Smooth muscle cell (in vitro differentiated cells): ENCODE measurements around the gene ZNF83. TPM values are rescaled to one million over a fixed set of nuclear protein-coding genes. Genes with fewer than 3 reads are reported as not detected.
A peak's percentile ranks its signal among the peaks of the same experiment; 100 is the strongest.
"Not testable (repeated sequence)": the region's sequence is repeated elsewhere in the genome, so short reads cannot be mapped to it uniquely, and the experiment has no call there.

Source experiments
- DNase-seq: peaks from one replicate; lab custom pipeline; 2025; ENCODE audit not compliant: unreplicated experiment; lab: John Stamatoyannopoulos, UW
- H2AFZ ChIP-seq: fragments of 200-600 bp; sonication (generic); 2 replicates; pipeline ENCODE4 v1.6.0; 2016; ENCODE audit warnings: antibody characterized with exemption, low read depth, mild to moderate bottlenecking
- H3F3A ChIP-seq: fragments of 200-600 bp; sonication (generic); 2 replicates; pipeline ENCODE4 v1.6.0; 2017; ENCODE audit warnings: antibody characterized with exemption, low read depth
- H3K27ac ChIP-seq: fragments of 200-600 bp; sonication (generic); 2 replicates; pipeline ENCODE4 v1.5.1; 2016; ENCODE audit warnings: low read depth, mild to moderate bottlenecking
- H3K27me3 ChIP-seq: fragments of 200-600 bp; sonication (generic); 2 replicates; pipeline ENCODE4 v1.6.1; 2016; ENCODE audit warnings: low read depth, mild to moderate bottlenecking
- H3K36me3 ChIP-seq: fragments of 200-600 bp; sonication (generic); 2 replicates; pipeline ENCODE4 v1.5.1; 2016; ENCODE audit warnings: low read depth
- H3K4me1 ChIP-seq: fragments of 200-600 bp; sonication (generic); 2 replicates; pipeline ENCODE4 v1.5.1; 2016; ENCODE audit warnings: low read depth
- H3K4me2 ChIP-seq: fragments of 200-600 bp; sonication (generic); 2 replicates; pipeline ENCODE4 v1.6.0; 2016; ENCODE audit warnings: mild to moderate bottlenecking
- H3K4me3 ChIP-seq: fragments of 200-600 bp; sonication (generic); 2 replicates; pipeline ENCODE4 v1.5.1; 2016; ENCODE audit warnings: mild to moderate bottlenecking
- H3K79me2 ChIP-seq: fragments of 200-600 bp; sonication (generic); 2 replicates; pipeline ENCODE4 v1.6.0; 2016; ENCODE audit warnings: low read depth, mild to moderate bottlenecking
- H3K9ac ChIP-seq: fragments of 200-600 bp; sonication (generic); 2 replicates; pipeline ENCODE4 v1.6.0; 2016; ENCODE audit warnings: low read depth
- H3K9me3 ChIP-seq: fragments of 200-600 bp; sonication (generic); replicated peaks from 2 replicates; pipeline ENCODE4 v1.5.1; 2016; ENCODE audit warnings: low read depth
- H4K20me1 ChIP-seq: fragments of 200-600 bp; sonication (generic); 2 replicates; pipeline ENCODE4 v1.6.0; 2016; ENCODE audit warnings: low read depth
- WGBS: methylation state at CpG from one replicate; pipeline ENCODE4 v1.1.7; 2016; ENCODE audit warnings: low lambda C conversion rate; 5-methylcytosine and 5-hydroxymethylcytosine counted together
- polyA plus RNA-seq: library from polyadenylated mRNA; unstranded; fragments of >200 nt; fragmentation: Nextera tagmentation; extraction: Ambion mirVana; gene quantifications from 2 replicates; pipeline ENCODE4 v1.2.1, GENCODE V29; 2016
- total RNA-seq: library from RNA; depleted of rRNA; stranded (reverse); fragments of >200 nt; gene quantifications from 2 replicates; pipeline ENCODE4 v1.2.3, GENCODE V29; 2014
- TF ChIP-seq, protein P1 (sequence below): fragments of 200-600 bp; sonication (generic); IDR thresholded peaks from 2 replicates; pipeline ENCODE4 v1.5.1; 2017; ENCODE audit warnings: borderline replicate concordance, mild to moderate bottlenecking, antibody characterized with exemption; ENCODE audit not compliant: insufficient read depth, poor library complexity, severe bottlenecking

The ZNF83 gene
- total and polyA plus RNA-seq, 2 experiments from 2014 or later: 20.6 to 60.0 TPM

DNA sequence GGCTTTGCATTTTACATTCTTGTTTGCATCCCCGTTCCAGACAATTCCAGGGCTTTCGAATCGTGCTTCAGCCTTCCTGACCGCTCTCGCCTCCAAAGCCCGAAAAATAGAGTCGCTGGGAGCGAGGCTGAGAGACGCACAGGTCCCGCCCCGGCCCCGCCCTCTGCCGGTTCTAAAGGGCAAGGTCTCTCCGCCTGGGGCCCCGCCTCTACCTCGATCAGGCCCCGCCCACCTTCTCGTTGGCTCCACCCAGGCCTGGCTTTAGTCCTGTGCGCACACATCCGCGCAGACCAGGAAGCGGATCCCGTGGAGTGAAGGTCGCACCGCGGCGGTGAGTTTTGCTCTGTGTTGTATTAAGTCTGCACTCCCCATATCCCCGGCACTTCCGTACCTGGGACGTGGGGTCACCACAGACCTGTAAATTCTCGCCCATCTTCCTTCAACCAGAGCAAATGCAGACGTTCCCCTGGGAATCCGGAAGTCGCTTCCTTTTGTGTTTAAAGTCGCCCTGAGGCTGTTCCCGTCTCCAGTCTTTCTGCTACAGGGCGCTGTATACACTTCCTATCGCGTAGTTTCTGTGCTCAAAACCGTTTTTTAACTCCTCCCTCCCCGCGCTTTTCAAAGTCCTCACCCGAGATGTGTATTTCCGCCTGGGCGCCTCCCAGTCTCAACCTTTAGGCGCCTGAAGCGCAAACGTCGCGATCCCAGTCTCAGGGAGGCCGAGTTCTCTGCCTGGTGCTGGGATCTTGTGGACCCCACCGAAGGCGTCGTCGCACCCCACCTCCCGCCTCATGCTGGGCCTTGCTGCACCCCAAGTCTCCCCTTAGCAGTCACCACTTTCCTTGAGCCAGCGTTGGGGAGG lies 67.9 kb downstream of the ZNF83 start, which contains the start of gene ZNF701:
ZNF701 (plus strand) TSS at position 288 of the 862 bp plus-strand sequence. CDS start 3,861 bp downstream, outside the sequence.
- Histone ChIP-seq H3K9ac (peak within 1 kb of the TSS; percentile 90), H2AFZ (peak within 1 kb of the TSS; percentile 79), H3K4me1 (peaks cover 10% of the 10 kb centered on the region), H3K36me3 (no peaks in the 10 kb centered on the region), H3K9me3 (no peaks in the 10 kb centered on the region), H3K4me3 (peak within 1 kb of the TSS; percentile 87), H3K27me3 (no peaks in the 10 kb centered on the region), H3K4me2 (peak within 1 kb of the TSS; percentile 96), H3K79me2 (peaks cover 17% of the 10 kb centered on the region), H3K27ac (peak within 1 kb of the TSS; percentile 87), H4K20me1 (no peaks in the 10 kb centered on the region), H3F3A (peaks cover 8% of the 10 kb centered on the region)
- peak; percentile 90 for DNase-seq
- TF ChIP-seq, protein P1, sequence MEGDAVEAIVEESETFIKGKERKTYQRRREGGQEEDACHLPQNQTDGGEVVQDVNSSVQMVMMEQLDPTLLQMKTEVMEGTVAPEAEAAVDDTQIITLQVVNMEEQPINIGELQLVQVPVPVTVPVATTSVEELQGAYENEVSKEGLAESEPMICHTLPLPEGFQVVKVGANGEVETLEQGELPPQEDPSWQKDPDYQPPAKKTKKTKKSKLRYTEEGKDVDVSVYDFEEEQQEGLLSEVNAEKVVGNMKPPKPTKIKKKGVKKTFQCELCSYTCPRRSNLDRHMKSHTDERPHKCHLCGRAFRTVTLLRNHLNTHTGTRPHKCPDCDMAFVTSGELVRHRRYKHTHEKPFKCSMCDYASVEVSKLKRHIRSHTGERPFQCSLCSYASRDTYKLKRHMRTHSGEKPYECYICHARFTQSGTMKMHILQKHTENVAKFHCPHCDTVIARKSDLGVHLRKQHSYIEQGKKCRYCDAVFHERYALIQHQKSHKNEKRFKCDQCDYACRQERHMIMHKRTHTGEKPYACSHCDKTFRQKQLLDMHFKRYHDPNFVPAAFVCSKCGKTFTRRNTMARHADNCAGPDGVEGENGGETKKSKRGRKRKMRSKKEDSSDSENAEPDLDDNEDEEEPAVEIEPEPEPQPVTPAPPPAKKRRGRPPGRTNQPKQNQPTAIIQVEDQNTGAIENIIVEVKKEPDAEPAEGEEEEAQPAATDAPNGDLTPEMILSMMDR: peak; percentile 16
- WGBS: 1% methylated on average over 56 of the region's 57 CpGs

DNA sequence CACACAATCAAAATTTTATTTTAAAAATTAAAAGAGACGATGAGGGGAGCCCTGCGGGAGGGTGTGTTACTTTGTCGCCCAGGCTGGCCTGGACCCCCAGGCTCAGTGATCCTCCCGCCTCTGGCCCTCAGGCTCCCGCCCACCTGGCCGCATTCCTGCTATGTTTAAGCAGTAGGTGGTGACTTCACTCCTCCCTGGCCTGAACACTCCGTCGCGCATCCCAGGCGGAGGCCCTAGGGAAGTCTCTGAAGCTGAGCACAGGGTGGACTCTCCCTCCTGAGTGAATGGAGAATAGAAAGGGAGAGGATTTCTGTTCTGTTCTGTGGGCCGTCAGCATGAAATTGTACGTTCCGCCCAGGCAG lies 68.5 kb downstream of the ZNF83 start:
- H3K27ac ChIP-seq: peak overlapping the region; percentile 87
- not testable (repeated sequence) for H3K4me1 ChIP-seq, H3F3A ChIP-seq, DNase-seq, H3K9me3 ChIP-seq, H3K27me3 ChIP-seq, H3K36me3 ChIP-seq, H4K20me1 ChIP-seq
- H3K4me2 ChIP-seq: peak overlapping the region; percentile 87
- H2AFZ ChIP-seq: peak overlapping the region; percentile 77
- H3K9ac ChIP-seq: peak overlapping the region; percentile 72
- WGBS: 4% methylated on average over 13 of the region's 13 CpGs
- H3K79me2 ChIP-seq: peaks cover 17% of the 10 kb centered on the region
- peak overlapping the region; percentile 87 for H3K4me3 ChIP-seq

DNA sequence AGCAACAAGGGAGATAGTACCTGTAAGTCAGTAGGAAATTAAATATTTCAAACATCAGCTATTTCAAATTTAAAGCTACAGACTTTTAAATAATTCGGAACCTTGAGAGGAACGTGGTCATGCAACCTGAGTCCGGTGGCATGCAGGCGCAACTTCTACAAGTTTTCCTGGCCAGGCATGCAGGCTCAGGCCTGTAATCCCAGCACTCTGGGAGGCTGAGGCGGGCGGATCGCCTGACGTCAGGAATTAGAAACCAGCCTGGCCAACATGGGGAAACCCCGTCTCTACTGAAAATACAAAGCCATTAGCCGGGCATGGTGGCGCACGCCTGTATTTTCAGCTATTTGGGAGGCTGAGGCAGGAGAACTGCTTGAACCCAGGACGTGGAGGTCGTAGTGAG lies 70.2 kb downstream of the ZNF83 start:
- peaks cover 10% of the 10 kb centered on the region for H3K4me1 ChIP-seq
- H3K4me2 ChIP-seq: no peak overlapping the region
- H2AFZ ChIP-seq: no peak overlapping the region
- H3K9ac ChIP-seq: no peak overlapping the region
- no peak overlapping the region for H3K4me3 ChIP-seq
- 96% methylated on average over 14 of the region's 14 CpGs for WGBS
- no peak overlapping the region for H3K27ac ChIP-seq
- H4K20me1 ChIP-seq: no peaks in the 10 kb centered on the region
- TF ChIP-seq, protein P1: no peak
- no peak for DNase-seq
- H3K27me3 ChIP-seq: no peaks in the 10 kb centered on the region
- no peaks in the 10 kb centered on the region for H3K36me3 ChIP-seq
- H3K9me3 ChIP-seq: no peaks in the 10 kb centered on the region
- peaks cover 17% of the 10 kb centered on the region for H3K79me2 ChIP-seq
- H3F3A ChIP-seq: peaks cover 8% of the 10 kb centered on the region

DNA sequence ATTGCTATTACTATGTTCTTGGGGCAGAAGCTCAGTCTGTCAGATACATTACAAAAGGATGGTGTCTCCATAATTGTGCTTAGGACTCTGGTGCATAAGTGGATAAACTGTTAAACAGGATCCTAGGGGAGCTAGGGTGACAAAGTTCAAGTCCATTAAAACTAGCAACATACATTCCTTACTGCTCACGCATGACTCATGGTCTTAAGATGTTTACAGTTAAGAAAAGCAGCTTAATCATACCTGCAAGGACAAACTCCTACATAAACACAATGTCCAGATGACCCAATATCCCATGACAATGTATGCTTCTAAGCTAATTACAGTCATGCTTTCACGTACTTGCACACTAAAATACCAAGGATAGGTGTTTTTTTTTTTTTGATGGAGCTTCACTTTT lies 71.6 kb downstream of the ZNF83 start:
- H3K4me3 ChIP-seq: no peak overlapping the region
- peaks cover 8% of the 10 kb centered on the region for H3F3A ChIP-seq
- no peaks in the 10 kb centered on the region for H3K9me3 ChIP-seq
- WGBS: 53% methylated on average over 2 of the region's 2 CpGs
- no peak for DNase-seq
- H3K27ac ChIP-seq: peak overlapping the region; percentile 72
- H4K20me1 ChIP-seq: no peaks in the 10 kb centered on the region
- TF ChIP-seq, protein P1: no peak
- H2AFZ ChIP-seq: no peak overlapping the region
- H3K27me3 ChIP-seq: no peaks in the 10 kb centered on the region
- no peaks in the 10 kb centered on the region for H3K36me3 ChIP-seq
- H3K4me1 ChIP-seq: peaks cover 10% of the 10 kb centered on the region
- H3K9ac ChIP-seq: no peak overlapping the region
- H3K4me2 ChIP-seq: no peak overlapping the region
- peaks cover 12% of the 10 kb centered on the region for H3K79me2 ChIP-seq
